ENCODE results near the gene REV3L.
"Not testable (repeated sequence)": the region's sequence is repeated elsewhere in the genome, so short reads cannot be mapped to it uniquely, and the experiment has no call there.

The REV3L gene

DNA sequence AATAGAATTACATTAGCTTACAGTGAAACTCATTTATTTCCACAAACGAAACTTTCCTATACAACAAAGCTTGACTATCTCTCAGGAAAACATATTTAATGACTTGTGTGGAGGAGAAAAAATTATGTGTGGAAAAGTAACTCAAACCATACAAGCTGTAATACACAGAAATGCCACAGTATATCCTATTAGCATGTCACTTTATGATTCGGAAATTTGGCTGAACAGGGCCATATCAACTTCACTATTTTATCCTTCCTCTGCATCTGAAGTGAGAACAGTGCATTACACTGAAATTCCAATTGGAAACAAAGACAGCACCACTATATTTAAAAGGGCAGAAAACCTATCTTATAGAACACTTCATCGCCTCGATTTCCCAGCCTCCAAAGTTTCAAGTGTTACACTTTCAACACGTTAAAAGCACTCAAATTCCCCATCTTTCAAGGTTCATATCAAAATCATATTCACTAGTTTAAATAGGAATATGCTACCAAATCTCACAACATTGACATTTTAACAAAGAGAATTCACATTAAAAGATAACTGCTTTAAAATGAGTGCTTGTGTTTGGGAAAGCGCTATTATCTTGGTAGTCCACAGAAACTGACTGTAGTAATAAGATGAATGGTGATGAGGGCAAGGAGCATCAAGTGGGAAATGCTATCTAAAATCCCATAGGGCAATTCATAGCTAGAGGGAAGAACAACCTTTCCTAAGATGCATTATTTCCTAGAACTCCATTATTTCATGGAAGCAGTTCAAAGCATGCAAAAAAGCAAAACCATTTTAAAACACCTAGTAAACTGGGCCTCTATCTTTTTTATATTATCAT lies 1.8 kb downstream of the REV3L start:
- H3K27me3 ChIP-seq (replicated peaks; ENCODE audit: control insufficient read depth, insufficient read depth, low read length), result no peaks in the 10 kb centered on the region
- H3K36me3 ChIP-seq (ENCODE audit: control insufficient read depth, insufficient read depth, low read length, severe bottlenecking), result no peaks in the 10 kb centered on the region
- DNase-seq (ENCODE audit: low read depth), result peak; percentile 34
- H3K4me1 ChIP-seq (ENCODE audit: control insufficient read depth, insufficient read depth, low read length), result peaks cover 39% of the 10 kb centered on the region
- H3K4me3 ChIP-seq (ENCODE audit: low read length), result peak overlapping the region; percentile 98
- peak overlapping the region; percentile 95 for H3K9ac ChIP-seq (ENCODE audit: low read length)
- no peaks in the 10 kb centered on the region for H3K9me3 ChIP-seq (ENCODE audit: control insufficient read depth, low read length)

DNA sequence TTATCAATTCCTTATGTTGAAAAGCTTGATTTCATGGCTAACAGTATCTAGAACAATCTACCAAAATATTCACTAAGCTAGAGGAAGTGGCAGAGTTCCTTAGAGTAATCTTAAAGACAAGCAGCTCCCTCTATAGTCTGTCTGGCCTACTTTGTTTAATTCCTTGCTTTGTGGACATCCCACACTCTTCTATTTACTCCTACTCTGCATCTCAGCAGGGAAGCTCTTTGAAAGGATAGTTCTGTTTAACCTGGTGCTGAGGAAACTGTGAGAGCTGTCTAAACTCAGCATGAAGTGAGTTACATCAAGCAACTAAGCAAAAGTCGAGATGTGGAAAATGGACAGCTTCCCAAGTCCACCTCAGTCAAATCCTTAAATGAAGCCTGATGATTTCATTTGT lies 4.3 kb downstream of the REV3L start:
- Histone ChIP-seq H3K9me3 (ENCODE audit: control insufficient read depth, low read length) (no peaks in the 10 kb centered on the region), H3K27me3 (replicated peaks; ENCODE audit: control insufficient read depth, insufficient read depth, low read length) (no peaks in the 10 kb centered on the region), H3K4me1 (ENCODE audit: control insufficient read depth, insufficient read depth, low read length) (peaks cover 36% of the 10 kb centered on the region), H3K9ac (ENCODE audit: low read length) (peak overlapping the region; percentile 95), H3K36me3 (ENCODE audit: control insufficient read depth, insufficient read depth, low read length, severe bottlenecking) (no peaks in the 10 kb centered on the region), H3K4me3 (ENCODE audit: low read length) (peak overlapping the region; percentile 98)
- DNase-seq (ENCODE audit: low read depth), result peak; percentile 76

DNA sequence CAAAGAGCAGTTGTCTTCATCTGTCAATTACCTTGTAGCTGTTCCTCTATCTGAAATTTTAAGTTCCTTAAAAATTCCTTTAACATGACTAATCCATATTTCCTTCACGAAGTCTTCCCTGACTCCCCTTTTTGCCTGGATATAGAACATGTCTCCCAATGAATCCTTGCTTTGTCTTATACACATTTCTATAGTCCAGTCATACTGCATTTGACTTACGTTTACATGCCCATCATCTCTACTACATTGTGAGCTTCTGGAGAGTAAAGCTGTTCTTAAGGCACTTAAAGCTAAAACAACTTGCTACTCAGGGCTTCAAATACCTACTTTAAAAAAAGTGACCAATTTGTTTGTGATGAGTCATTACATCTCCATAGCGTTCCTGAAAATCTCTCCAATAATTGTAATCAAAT lies 4.9 kb downstream of the REV3L start:
- Histone ChIP-seq H3K36me3 (ENCODE audit: control insufficient read depth, insufficient read depth, low read length, severe bottlenecking) (no peaks in the 10 kb centered on the region), H3K4me1 (ENCODE audit: control insufficient read depth, insufficient read depth, low read length) (peaks cover 41% of the 10 kb centered on the region), H3K9me3 (ENCODE audit: control insufficient read depth, low read length) (no peaks in the 10 kb centered on the region), H3K4me3 (ENCODE audit: low read length) (peak overlapping the region; percentile 98), H3K9ac (ENCODE audit: low read length) (peak overlapping the region; percentile 95), H3K27me3 (replicated peaks; ENCODE audit: control insufficient read depth, insufficient read depth, low read length) (no peaks in the 10 kb centered on the region)
- peak; percentile 44 for DNase-seq (ENCODE audit: low read depth)

DNA sequence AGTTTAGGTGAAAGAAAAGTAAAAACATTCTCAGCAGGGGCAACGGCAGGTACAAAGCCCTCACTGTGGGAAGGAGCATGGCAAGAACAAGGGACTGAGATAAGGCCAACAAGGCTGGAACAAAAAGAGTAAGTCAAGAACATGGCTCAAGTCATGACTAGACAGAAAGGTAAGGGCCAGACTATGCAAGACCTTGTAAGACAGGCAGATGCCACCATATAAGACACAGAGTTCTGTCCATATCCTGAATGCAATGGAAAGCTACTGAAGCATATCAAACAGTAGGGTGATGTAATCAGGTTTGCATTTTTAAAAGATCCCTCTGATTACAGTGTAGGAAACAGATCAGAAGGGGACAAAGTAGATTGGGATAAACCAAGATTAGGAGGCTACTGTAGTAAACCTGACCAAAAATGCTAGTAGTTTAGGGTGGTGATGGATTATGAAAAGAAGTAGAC lies 5.5 kb downstream of the REV3L start:
- H3K36me3 ChIP-seq (ENCODE audit: control insufficient read depth, insufficient read depth, low read length, severe bottlenecking), result no peaks in the 10 kb centered on the region
- H3K9me3 ChIP-seq (ENCODE audit: control insufficient read depth, low read length), result no peaks in the 10 kb centered on the region
- peak; percentile 61 for DNase-seq (ENCODE audit: low read depth)
- H3K9ac ChIP-seq (ENCODE audit: low read length), result peak overlapping the region; percentile 95
- H3K4me1 ChIP-seq (ENCODE audit: control insufficient read depth, insufficient read depth, low read length), result peaks cover 46% of the 10 kb centered on the region
- no peaks in the 10 kb centered on the region for H3K27me3 ChIP-seq (replicated peaks; ENCODE audit: control insufficient read depth, insufficient read depth, low read length)
- H3K4me3 ChIP-seq (ENCODE audit: low read length), result peak overlapping the region; percentile 98

DNA sequence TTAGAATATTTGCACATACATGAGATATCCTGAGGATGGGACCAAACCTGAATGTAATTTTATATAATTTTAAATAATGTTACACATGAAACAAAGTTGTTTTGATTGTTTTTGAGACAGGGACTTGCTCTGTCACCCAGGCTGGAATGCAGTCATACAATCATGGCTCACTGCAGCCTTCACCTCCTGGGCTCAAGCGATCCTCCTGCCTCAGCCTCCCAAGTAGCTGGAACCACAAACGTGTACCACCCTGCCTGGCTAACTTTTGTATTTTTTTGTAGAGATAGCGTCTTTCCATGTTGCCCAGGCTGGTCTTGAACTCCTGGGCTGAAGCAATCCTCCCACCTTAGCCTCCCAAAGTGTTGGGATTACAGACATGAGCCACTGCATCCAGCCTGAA lies 7.0 kb downstream of the REV3L start:
- peak overlapping the region; percentile 98 for H3K4me3 ChIP-seq (ENCODE audit: low read length)
- H3K9me3 ChIP-seq (ENCODE audit: control insufficient read depth, low read length); DNase-seq (ENCODE audit: low read depth); H3K27me3 ChIP-seq (replicated peaks; ENCODE audit: control insufficient read depth, insufficient read depth, low read length); H3K9ac ChIP-seq (ENCODE audit: low read length); H3K36me3 ChIP-seq (ENCODE audit: control insufficient read depth, insufficient read depth, low read length, severe bottlenecking): not testable (repeated sequence)
- H3K4me1 ChIP-seq (ENCODE audit: control insufficient read depth, insufficient read depth, low read length), result peaks cover 57% of the 10 kb centered on the region

DNA sequence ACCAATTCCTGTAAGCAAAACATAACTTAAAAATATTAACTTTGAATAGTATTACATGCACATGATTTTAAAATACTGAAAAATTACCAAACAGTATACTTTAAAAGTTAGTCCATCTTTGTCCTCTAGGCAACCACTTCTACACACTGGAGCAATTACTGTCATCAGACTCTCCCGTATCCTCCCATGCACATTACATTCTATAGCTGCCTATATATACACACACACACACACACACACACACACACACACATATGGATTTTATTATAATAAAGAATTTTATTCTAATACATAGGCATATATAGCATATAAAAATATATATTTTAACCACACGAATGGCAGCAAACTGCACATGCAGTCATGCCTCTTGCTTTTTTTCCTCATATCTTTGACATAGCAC lies 8.2 kb downstream of the REV3L start:
- Histone ChIP-seq H3K9ac (ENCODE audit: low read length) (peak overlapping the region; percentile 37), H3K4me1 (ENCODE audit: control insufficient read depth, insufficient read depth, low read length) (peaks cover 63% of the 10 kb centered on the region), H3K9me3 (ENCODE audit: control insufficient read depth, low read length) (no peaks in the 10 kb centered on the region), H3K27me3 (replicated peaks; ENCODE audit: control insufficient read depth, insufficient read depth, low read length) (no peaks in the 10 kb centered on the region), H3K36me3 (ENCODE audit: control insufficient read depth, insufficient read depth, low read length, severe bottlenecking) (peaks cover 18% of the 10 kb centered on the region), H3K4me3 (ENCODE audit: low read length) (peak overlapping the region; percentile 13)
- DNase-seq (ENCODE audit: low read depth), result no peak

DNA sequence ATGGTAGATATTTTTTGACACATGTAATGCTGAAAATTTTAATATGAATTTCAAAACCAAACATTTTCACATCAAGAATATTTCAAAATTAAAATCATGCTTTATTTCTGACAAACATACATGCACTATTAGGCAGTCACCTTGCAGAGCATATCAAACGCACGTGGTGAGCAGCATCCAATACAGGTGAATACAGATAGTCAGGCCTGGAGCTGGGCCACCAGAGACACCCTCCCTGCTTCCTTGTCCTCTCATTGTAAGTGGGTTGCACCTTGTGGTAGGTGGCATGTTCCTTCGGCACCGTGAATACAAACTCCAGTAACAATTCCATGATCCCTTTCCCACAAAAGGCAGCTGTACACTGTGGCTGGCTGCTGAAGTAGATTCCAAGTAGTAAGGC lies 8.9 kb downstream of the REV3L start:
- Histone ChIP-seq H3K36me3 (ENCODE audit: control insufficient read depth, insufficient read depth, low read length, severe bottlenecking) (peaks cover 24% of the 10 kb centered on the region), H3K27me3 (replicated peaks; ENCODE audit: control insufficient read depth, insufficient read depth, low read length) (no peaks in the 10 kb centered on the region), H3K4me1 (ENCODE audit: control insufficient read depth, insufficient read depth, low read length) (peaks cover 70% of the 10 kb centered on the region), H3K9me3 (ENCODE audit: control insufficient read depth, low read length) (no peaks in the 10 kb centered on the region), H3K9ac (ENCODE audit: low read length) (peak overlapping the region; percentile 37), H3K4me3 (ENCODE audit: low read length) (peak overlapping the region; percentile 33)
- DNase-seq (ENCODE audit: low read depth), result no peak

DNA sequence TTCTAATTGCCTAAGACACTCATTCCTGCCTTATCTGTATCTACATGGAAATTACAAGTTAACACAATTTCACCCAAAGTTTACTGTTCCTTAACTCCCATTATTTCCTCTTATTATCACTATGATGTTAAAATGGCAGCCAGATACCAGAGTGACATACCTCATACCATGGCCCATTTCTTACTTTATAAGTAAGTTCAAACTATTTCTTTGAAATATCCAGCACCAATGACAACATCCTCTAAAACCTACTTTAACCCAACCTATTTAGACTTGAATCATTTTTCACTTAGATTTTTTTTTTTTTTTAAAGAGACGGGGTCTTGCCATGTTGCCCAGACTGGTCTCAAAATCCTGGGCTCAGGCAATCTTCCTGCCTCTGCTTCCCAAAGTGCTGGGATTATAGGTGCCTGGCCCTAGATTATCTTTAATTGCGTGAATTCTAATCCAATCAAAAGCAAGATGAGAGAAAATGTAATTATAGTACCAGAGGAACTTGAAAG lies 10.0 kb downstream of the REV3L start:
- H3K4me1 ChIP-seq (ENCODE audit: control insufficient read depth, insufficient read depth, low read length), result peaks cover 70% of the 10 kb centered on the region
- no peaks in the 10 kb centered on the region for H3K27me3 ChIP-seq (replicated peaks; ENCODE audit: control insufficient read depth, insufficient read depth, low read length)
- H3K9me3 ChIP-seq (ENCODE audit: control insufficient read depth, low read length), result no peaks in the 10 kb centered on the region
- peaks cover 34% of the 10 kb centered on the region for H3K36me3 ChIP-seq (ENCODE audit: control insufficient read depth, insufficient read depth, low read length, severe bottlenecking)
- H3K4me3 ChIP-seq (ENCODE audit: low read length), result peak overlapping the region; percentile 44
- DNase-seq (ENCODE audit: low read depth), result no peak
- H3K9ac ChIP-seq (ENCODE audit: low read length), result no peak overlapping the region

DNA sequence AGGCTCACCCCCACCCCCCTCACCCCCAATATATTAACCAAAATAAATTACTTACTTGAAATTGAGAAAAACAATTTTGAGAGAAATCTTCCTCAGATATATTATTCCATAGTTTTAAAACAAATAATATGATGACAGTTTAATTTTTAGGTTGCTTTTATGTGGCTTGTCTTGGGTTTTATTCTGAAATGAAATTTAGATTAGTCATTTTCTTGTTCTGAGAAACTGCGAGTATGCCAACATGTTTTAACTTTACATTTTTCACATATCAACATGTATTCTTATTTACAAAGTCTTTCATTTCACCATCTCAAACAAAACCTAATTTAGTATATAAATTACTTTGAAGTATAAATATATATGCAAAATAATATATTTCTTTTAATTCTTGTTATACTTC lies 11.1 kb downstream of the REV3L start:
- no peaks in the 10 kb centered on the region for H3K9me3 ChIP-seq (ENCODE audit: control insufficient read depth, low read length)
- DNase-seq (ENCODE audit: low read depth), result no peak
- no peak overlapping the region for H3K9ac ChIP-seq (ENCODE audit: low read length)
- H3K36me3 ChIP-seq (ENCODE audit: control insufficient read depth, insufficient read depth, low read length, severe bottlenecking), result peaks cover 45% of the 10 kb centered on the region
- no peaks in the 10 kb centered on the region for H3K27me3 ChIP-seq (replicated peaks; ENCODE audit: control insufficient read depth, insufficient read depth, low read length)
- H3K4me3 ChIP-seq (ENCODE audit: low read length), result peak overlapping the region; percentile 44
- peaks cover 70% of the 10 kb centered on the region for H3K4me1 ChIP-seq (ENCODE audit: control insufficient read depth, insufficient read depth, low read length)

DNA sequence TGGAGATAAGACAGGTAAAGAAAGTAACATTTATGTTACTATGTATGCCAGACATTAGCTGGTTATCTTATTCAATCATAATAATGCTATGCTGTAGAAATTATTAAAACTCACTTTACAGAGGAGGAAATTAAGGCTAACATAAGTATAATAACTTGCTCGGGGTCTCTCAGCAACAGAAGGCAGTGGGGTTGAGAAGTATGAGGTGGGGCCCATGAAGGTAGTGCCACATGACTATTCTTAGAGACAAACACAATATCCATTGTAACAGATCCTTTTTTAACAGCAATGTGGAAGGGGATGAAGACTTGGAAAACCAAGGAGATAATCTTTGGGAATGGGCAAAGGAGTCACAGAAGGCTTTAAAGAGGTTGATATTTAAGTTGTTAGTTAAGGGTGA lies 11.5 kb downstream of the REV3L start:
- no peak for DNase-seq (ENCODE audit: low read depth)

DNA sequence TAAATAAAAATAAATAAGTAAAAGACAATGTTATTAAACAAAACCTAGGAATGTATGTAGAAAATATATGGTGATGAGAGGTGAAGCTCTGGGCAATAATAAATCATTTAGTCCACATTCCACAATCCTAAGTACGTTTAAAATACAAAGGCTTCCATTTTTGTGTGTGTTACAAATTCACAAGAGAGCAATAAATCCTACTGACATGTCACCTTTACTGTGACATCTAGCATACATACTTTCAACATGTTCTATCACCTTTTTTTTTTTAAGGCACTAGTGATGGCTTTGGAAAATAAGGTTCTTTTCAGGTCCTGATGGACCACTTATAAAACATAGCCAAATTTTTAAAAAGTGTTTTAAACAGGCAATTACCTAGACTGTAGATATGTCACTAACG lies 12.0 kb downstream of the REV3L start:
- Histone ChIP-seq H3K36me3 (ENCODE audit: control insufficient read depth, insufficient read depth, low read length, severe bottlenecking) (peaks cover 54% of the 10 kb centered on the region), H3K9ac (ENCODE audit: low read length) (no peak overlapping the region), H3K4me1 (ENCODE audit: control insufficient read depth, insufficient read depth, low read length) (peaks cover 65% of the 10 kb centered on the region), H3K9me3 (ENCODE audit: control insufficient read depth, low read length) (no peaks in the 10 kb centered on the region), H3K27me3 (replicated peaks; ENCODE audit: control insufficient read depth, insufficient read depth, low read length) (no peaks in the 10 kb centered on the region), H3K4me3 (ENCODE audit: low read length) (no peak overlapping the region)
- DNase-seq (ENCODE audit: low read depth), result no peak

More for the DNA sequence above, 11.5 kb downstream of the REV3L start:
- Histone ChIP-seq H3K9me3 (ENCODE audit: control insufficient read depth, low read length) (no peaks in the 10 kb centered on the region), H3K27me3 (replicated peaks; ENCODE audit: control insufficient read depth, insufficient read depth, low read length) (no peaks in the 10 kb centered on the region), H3K36me3 (ENCODE audit: control insufficient read depth, insufficient read depth, low read length, severe bottlenecking) (peaks cover 49% of the 10 kb centered on the region), H3K4me1 (ENCODE audit: control insufficient read depth, insufficient read depth, low read length) (peaks cover 69% of the 10 kb centered on the region), H3K4me3 (ENCODE audit: low read length) (peak overlapping the region; percentile 44), H3K9ac (ENCODE audit: low read length) (no peak overlapping the region)
